ENCODE measurements around the gene PEX16.

DNA sequence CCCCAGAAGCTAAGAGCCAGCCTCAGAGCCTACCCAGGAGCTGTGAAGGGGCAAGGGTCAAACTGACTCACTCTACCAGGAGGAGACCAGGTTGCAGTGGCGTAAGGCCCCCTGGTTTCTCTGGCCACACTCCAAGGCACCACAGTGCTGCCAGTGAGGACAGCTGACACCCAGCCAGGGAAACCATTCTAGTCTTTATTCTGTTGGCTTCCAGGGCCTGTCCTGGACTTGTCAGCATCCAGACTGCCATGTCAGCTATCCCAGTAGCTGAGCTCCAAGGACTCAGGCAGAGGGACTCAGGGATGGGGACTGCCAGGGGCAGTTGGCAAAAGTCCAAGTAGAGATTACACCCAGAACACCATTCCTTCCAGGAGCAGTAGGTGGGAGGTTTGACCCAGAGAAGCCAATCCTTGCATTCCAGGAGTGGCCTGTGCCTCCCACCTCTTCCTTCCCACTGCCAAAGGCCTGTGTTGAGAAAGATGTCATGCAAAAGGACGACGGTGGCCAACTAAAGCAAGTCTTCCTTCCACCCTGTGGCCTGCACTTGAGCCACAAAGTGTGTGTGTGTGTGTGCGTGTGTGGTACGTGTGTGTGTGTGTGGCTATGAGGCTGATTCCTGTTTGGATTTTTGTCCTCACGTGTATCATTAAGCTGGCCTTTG lies 35.8 kb downstream of the PEX16 start:
- TF ChIP-seq POLR2A (IDR thresholded peaks at IDR 0.05; ENCODE audit: borderline replicate concordance, extremely low read depth, insufficient read depth, insufficient read length) (no peak), EZH2 (IDR thresholded peaks at IDR 0.05) (no peak), EZH2phosphoT487 (IDR thresholded peaks at IDR 0.05; ENCODE audit: borderline replicate concordance) (no peak), SP1 (IDR thresholded peaks at IDR 0.05; ENCODE audit: low read depth) (no peak), EGR1 (IDR thresholded peaks at IDR 0.05; ENCODE audit: low read depth) (no peak), TCF7L2 (IDR thresholded peaks at IDR 0.05; ENCODE audit: borderline replicate concordance, extremely low read depth, insufficient read depth, insufficient read length) (no peak)
- TF ChIP-seq, protein P1, sequence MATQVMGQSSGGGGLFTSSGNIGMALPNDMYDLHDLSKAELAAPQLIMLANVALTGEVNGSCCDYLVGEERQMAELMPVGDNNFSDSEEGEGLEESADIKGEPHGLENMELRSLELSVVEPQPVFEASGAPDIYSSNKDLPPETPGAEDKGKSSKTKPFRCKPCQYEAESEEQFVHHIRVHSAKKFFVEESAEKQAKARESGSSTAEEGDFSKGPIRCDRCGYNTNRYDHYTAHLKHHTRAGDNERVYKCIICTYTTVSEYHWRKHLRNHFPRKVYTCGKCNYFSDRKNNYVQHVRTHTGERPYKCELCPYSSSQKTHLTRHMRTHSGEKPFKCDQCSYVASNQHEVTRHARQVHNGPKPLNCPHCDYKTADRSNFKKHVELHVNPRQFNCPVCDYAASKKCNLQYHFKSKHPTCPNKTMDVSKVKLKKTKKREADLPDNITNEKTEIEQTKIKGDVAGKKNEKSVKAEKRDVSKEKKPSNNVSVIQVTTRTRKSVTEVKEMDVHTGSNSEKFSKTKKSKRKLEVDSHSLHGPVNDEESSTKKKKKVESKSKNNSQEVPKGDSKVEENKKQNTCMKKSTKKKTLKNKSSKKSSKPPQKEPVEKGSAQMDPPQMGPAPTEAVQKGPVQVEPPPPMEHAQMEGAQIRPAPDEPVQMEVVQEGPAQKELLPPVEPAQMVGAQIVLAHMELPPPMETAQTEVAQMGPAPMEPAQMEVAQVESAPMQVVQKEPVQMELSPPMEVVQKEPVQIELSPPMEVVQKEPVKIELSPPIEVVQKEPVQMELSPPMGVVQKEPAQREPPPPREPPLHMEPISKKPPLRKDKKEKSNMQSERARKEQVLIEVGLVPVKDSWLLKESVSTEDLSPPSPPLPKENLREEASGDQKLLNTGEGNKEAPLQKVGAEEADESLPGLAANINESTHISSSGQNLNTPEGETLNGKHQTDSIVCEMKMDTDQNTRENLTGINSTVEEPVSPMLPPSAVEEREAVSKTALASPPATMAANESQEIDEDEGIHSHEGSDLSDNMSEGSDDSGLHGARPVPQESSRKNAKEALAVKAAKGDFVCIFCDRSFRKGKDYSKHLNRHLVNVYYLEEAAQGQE (IDR thresholded peaks at IDR 0.05; ENCODE audit: low read depth), result no peak
- TF ChIP-seq, protein P2, sequence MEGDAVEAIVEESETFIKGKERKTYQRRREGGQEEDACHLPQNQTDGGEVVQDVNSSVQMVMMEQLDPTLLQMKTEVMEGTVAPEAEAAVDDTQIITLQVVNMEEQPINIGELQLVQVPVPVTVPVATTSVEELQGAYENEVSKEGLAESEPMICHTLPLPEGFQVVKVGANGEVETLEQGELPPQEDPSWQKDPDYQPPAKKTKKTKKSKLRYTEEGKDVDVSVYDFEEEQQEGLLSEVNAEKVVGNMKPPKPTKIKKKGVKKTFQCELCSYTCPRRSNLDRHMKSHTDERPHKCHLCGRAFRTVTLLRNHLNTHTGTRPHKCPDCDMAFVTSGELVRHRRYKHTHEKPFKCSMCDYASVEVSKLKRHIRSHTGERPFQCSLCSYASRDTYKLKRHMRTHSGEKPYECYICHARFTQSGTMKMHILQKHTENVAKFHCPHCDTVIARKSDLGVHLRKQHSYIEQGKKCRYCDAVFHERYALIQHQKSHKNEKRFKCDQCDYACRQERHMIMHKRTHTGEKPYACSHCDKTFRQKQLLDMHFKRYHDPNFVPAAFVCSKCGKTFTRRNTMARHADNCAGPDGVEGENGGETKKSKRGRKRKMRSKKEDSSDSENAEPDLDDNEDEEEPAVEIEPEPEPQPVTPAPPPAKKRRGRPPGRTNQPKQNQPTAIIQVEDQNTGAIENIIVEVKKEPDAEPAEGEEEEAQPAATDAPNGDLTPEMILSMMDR (IDR thresholded peaks at IDR 0.05 in 2 of 3, conservative IDR thresholded peaks at IDR 0.05 in 1 of 3; ENCODE audit: borderline replicate concordance in 1 of 3, insufficient read depth in 1 of 3, low read depth in 2 of 3, low read length in 2 of 3), result no peak
- TF ChIP-seq, protein P3, sequence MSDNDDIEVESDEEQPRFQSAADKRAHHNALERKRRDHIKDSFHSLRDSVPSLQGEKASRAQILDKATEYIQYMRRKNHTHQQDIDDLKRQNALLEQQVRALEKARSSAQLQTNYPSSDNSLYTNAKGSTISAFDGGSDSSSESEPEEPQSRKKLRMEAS (IDR thresholded peaks at IDR 0.05), result no peak
- TF ChIP-seq, protein P4, sequence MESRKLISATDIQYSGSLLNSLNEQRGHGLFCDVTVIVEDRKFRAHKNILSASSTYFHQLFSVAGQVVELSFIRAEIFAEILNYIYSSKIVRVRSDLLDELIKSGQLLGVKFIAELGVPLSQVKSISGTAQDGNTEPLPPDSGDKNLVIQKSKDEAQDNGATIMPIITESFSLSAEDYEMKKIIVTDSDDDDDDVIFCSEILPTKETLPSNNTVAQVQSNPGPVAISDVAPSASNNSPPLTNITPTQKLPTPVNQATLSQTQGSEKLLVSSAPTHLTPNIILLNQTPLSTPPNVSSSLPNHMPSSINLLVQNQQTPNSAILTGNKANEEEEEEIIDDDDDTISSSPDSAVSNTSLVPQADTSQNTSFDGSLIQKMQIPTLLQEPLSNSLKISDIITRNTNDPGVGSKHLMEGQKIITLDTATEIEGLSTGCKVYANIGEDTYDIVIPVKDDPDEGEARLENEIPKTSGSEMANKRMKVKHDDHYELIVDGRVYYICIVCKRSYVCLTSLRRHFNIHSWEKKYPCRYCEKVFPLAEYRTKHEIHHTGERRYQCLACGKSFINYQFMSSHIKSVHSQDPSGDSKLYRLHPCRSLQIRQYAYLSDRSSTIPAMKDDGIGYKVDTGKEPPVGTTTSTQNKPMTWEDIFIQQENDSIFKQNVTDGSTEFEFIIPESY (IDR thresholded peaks at IDR 0.05; ENCODE audit: extremely low read depth, insufficient replicate concordance, low read length), result no peak
